HG02678 (cell line): ENCODE results near the gene ADCY9.
"Not testable (repeated sequence)": the region's sequence is repeated elsewhere in the genome, so short reads cannot be mapped to it uniquely, and the experiment has no call there.

Experiments used
- ATAC-seq: cut with Tn5 transposase; IDR thresholded peaks from one replicate; pipeline ENCODE4 v1.9.1; 2021; ENCODE audit warnings: mild to moderate bottlenecking, moderate library complexity; ENCODE audit not compliant: unreplicated experiment

ADCY9 gene

GRCh38 chr16:4038448-4038847, 77.8 kb downstream of the ADCY9 start:
- no peak for ATAC-seq

DNA sequence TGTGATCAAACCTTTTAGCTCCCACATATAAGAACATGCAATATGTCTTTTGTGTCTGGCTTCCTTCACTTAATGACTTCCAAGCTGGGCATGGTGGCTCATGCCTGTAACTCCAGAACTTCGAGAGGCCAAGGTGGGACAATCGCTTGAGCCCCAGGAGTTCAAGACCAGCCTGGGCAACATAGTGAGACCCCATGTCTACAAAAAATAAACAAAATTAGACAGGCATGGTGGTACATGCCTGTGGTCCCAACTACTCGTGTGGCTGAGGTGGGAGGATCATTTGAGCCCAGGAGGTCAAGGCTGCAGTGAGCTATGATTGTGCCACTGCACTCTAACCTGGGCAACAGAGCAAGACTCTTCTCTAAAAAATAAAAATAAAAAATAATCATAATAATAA, 79.3 kb downstream of the ADCY9 start:
- ATAC-seq = not testable (repeated sequence)

DNA sequence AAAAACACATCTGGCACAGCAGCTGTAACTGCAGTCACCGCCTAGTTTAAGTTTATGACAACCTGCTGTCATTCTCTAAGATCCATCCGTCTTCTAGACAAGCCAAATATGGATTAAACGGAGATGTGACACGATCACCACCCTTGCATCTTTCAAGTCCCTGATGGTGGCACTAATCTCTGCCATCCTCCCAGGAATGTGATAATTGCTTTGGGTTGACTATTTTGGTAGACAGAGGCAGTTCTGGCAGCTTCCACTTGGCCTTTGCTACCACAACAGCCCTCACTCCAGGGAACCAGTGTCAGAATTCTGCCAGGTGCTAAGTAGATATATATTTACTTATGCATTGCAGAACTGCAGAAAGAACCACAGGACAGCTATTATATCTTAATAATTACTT, 81.3 kb downstream of the ADCY9 start:
- no peak for ATAC-seq

DNA sequence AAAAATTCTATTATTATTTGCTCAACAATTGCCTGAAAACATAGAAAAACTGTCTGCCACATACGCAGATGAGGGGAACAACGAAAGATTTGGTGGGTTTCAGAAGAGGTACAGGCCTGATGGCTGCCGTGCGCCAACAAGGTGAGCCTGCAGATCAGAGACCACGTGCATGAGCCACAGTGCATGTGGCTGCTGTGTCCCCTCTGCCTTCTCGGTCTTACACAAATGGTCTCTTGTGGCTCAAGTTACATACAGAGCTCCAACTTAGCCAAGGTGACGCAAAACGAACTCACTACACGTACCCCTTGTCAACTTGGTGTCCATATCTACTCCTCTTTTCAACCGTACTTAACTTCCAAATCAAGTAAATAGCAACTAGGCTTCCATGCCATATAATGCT, 82.3 kb downstream of the ADCY9 start:
- no peak for ATAC-seq

DNA sequence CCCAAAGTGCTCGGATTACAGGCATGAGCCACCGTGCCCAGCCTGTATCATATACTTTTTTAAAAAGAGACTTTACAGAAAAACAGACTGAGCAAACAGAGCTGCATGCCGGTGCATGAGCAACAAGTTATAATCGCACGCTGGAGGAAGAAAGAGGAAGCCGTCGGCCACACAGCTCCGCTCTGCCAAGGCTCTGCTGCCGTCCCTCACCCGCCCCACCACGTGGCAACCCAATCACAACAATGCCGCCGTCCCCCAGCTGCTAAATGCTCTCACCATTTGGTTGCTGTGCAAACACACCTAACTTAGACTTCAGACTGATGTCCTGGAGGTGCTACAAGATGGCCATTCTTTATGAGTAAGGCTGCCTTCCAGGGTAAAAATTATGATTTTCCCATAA, 83.5 kb downstream of the ADCY9 start:
- ATAC-seq = no peak

DNA sequence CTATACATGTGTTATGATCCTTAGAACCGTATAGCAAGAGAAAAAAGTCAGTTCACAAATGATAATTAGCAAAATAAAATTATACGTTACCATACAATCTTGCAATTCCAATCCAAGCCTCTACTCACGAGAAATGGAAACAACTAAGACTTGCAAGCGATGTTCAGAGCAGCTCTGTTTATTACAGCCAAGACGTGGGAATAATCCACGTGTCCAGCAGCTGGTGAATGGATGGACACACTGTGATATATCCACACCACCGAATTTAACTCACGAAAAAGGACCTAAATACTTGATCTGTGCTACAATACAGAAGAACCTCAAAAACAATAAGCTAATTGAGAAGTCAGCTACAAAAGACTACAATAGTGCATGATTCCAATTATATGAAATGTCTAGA, 88.1 kb downstream of the ADCY9 start:
- no peak for ATAC-seq

- ATAC-seq = no peak
Observed at GRCh38 chr16:4026854-4027253, 89.4 kb downstream of the ADCY9 start.

DNA sequence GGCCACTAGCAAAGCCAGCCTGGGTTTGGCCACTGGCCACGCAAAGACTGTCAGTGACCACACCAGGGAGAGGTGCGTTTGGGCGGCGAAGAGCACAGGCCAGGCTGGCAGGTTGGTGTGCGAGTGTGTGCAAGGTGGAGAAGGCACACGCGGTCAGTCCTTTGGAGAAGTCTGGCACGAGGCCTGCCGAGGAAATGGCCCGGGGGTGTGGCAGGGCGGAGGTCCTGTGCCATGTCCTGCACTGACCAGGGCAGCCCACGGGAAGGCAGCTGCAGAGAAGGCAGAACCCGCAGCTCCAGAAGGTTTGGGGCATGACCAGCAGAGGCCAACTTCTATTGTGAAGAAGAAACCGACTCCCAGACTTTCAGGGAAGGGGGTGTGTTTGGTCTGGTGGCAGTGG, 90.8 kb downstream of the ADCY9 start:
- no peak for ATAC-seq

DNA sequence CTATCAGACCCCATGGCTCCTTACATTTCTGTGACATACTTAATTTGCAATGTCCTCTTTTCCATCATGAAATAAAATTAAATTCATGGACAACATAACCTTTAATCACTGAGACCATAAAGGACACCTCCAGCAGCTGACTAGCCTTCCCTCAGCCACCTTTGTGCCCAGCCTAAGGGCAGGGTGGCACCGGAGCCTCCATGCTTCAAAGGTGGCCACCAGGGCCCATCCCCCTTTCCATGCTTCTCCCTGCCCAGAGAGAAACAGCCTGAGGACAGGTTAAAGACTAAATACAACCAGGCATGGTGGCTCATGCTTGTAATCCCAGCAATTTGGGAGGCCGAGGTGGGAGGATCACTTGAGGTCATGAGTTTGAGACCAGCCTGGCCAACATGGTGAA, 94.3 kb downstream of the ADCY9 start:
- ATAC-seq = no peak

DNA sequence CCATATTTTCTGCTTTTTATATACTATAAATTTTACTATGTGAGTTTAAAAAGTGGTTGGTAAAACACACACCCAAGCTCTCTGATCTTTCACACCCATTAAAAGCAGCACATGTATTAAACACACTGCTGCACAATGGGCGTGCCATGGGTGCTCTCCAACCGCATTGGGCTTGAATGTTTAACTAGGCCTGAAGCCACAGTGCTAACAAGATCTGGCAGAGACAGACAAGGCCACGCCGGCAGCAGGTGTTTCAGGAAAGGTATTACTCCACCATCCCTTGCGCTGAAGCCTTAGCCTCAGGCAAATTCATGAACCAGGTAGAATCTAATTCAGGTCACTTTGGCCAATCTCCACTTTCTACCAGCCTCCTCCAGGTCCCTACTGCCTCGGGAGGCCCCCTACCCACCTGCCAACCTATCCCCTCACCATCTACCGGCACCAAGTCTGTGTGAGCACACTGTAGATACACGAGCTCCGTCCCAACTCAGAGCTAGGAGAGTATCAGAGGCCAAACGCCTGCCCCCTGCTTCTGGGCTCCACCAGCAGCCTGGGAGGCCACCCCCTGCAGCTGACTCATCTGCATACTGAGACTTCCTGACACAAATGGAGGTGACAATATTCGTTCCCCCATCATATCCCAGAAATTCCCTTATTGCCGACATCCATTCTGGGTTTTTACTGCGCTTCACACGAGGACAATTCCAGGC, 95.0 kb downstream of the ADCY9 start:
- ATAC-seq = no peak

DNA sequence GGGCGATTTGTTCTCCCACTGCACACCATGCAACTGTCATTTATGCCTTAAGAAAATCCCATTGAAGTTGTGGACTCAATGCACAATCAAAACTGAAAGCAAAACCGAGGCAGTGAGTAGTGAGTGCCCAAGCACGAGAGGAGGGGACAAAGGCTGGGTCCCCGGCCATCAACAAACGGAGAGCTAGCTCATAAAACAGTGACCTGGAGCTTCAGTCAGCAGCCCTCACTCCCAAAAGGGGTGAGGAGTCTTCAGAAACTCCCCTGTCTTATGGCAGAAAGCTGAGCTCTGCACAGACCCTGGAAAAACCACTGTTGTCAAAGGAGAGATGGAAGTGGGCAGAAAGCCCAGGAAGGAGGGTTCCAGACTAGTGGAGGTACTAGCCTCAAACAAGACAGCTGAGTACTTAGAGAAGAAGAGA, 96.9 kb downstream of the ADCY9 start:
- ATAC-seq = no peak

GRCh38 chr16:4018391-4018790, 97.9 kb downstream of the ADCY9 start:
- no peak for ATAC-seq

DNA sequence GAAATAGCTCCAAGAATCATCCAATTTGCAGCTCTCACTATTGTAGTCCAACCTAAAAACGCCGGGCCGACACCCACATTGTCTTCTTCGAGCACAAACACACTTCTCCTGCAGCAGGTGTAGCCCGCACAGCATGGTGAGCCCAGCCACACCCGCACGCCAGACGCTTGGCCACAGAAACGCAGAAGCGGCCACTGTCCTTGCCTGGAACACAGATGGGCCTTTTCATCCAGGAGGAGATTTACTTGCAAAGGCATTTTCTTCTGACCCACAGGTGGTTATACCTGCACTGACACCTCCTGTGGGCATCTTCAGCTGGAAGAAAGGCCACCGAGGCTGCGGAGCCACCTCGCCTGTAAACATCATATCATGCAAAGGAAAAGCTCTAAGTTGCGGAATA, 98.4 kb downstream of the ADCY9 start:
- no peak for ATAC-seq

DNA sequence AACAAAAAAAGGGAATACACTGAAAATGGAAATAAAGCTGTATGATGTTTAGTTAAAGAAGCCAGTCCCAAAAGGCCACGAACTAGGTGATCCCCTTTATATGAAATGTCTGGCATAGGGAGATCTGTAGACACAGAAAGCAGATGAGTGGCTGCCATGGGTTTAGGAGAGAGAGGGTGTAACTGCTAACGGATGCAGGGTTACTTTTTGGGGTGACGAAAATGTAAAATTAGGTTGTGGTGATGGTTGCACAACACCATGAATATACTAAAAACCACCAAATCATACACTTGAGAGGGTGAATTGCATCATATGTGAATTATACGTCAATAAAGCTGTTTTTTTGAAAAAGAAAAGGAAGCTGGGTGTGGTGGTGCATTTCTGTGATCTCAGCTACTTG, 99.6 kb downstream of the ADCY9 start:
- no peak for ATAC-seq

DNA sequence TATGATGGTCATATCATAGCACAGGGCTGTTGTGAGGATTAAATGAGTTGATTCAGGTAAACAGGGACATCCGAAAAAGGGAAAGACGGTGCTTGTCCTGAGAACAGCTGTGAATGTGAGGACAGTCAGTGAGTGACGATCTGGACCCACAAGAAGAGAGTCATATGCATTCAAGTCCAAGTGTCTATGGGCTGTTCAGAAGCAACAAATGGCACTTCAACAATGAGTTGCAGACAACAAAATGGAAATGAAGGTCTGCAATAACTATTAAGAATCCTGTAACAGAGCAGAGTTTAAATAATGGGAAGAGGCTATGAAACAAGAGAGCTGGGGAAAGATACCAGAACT, 100.3 kb downstream of the ADCY9 start:
- no peak for ATAC-seq

GRCh38 chr16:4015275-4016004, 100.8 kb downstream of the ADCY9 start:
- no peak for ATAC-seq

DNA sequence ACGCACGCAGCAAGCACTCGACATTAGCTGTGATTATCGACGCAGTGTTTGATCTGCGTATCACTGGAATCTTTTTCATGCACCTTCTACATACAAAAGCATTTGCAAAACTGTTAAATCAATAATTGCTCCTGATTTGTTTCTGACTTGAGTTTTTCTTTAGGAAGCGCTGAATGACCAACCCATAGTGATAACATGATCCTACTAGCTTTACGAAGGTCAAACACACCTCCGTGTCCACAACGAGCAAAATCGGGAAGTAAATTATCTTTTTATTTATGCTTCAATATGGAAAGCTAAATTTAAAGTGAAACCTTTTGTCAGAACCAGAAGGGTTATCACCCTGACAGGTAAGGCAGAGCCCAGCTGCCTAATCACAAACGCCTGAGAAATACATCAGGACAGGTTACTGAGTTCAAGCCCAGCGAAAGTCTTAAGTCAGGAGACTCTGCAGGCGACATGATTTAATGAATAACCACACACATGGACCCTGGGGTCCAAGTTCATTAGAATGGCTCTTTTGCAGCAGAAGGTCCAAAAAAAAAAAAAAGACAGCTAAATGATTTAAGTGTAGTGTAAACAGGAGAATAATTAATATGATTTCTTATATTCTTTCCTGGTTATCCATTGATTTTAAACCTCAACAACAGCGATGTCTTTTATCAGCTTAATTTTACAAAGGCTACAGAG, 104.2 kb downstream of the ADCY9 start:
- no peak for ATAC-seq

DNA sequence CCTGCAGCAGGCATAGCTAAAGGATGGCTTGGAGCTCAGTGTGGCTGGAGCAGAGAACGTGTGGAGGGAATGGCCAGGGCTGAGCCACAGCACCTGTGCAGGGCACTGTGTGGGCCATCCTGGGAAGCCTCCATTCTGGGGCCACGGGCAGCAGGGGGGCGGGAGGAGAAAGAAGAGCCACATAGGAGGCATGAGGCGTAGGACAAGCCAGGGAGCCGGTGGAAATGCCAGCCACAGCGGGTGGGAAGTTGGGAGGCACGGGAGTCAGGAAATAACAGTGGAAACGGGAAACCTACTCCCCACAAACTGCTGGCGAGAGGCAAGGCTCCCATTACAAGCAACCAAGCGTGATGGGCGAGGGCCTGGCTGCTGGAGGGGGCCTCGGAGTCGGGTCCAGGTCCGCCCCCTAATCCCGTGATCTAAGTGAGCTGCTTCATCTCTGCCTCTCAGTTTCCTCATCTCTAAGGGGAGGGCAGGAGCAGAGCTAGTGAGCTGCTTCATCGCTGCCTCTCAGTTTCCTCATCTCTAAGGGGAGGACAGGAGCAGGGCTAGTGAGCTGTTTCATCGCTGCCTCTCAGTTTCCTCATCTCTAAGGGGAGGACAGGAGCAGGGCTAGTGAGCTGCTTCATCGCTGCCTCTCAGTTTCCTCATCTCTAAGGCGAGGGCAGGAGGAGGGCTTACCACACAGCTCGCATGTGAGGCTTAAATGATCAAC, 104.9 kb downstream of the ADCY9 start:
- ATAC-seq = no peak

- no peak for ATAC-seq
Observed at GRCh38 chr16:4010225-4011158, 105.8 kb downstream of the ADCY9 start.

- no peak for ATAC-seq
Observed at GRCh38 chr16:4009177-4009576, 107.1 kb downstream of the ADCY9 start.
